ENCODE data around the gene CCDC102A.

GRCh38 chr16:57531253-57531575, 5.2 kb downstream of the CCDC102A start:
- TF ChIP-seq CTCF (IDR thresholded peaks at IDR 0.05) = no peak
- no peak for TF ChIP-seq POLR2A (IDR thresholded peaks at IDR 0.05)
